SK-N-SH treated with all-trans-retinoic acid at 6 μM for 48 hours (cell line): ENCODE results near the gene ETV4.

Experiments
- CREB5 ChIP-seq: fragments of 250-450 bp; sonication (Bioruptor Pico); IDR thresholded peaks from 2 replicates; pipeline ENCODE4 v1.5.1; 2020; ENCODE audit warnings: low read depth, mild to moderate bottlenecking, moderate library complexity
- CSRNP3 ChIP-seq: fragments of 250-450 bp; sonication (Bioruptor Pico); IDR thresholded peaks from 2 replicates; pipeline ENCODE4 v1.5.1; 2021; ENCODE audit warnings: mild to moderate bottlenecking, moderate library complexity
- ESRRG ChIP-seq: fragments of 250-450 bp; sonication (Bioruptor Pico); IDR thresholded peaks from 2 replicates; pipeline ENCODE4 v1.6.1; 2021; ENCODE audit warnings: mild to moderate bottlenecking
- GLIS3 ChIP-seq: fragments of 250-450 bp; sonication (Bioruptor Pico); IDR thresholded peaks from 2 replicates; pipeline ENCODE4 v1.5.0; 2020; ENCODE audit warnings: mild to moderate bottlenecking, moderate library complexity
- PATZ1 ChIP-seq: fragments of 250-450 bp; sonication (Bioruptor Pico); IDR thresholded peaks from 2 replicates; pipeline ENCODE4 v1.8.0; 2020; ENCODE audit warnings: mild to moderate bottlenecking, moderate library complexity, borderline replicate concordance
- RARB ChIP-seq: fragments of 250-450 bp; sonication (Bioruptor Pico); IDR thresholded peaks from 2 replicates; pipeline ENCODE4 v1.8.0; 2021; ENCODE audit warnings: mild to moderate bottlenecking, moderate library complexity
- TCF4 ChIP-seq: fragments of 250-450 bp; sonication (Bioruptor Pico); IDR thresholded peaks from 2 replicates; pipeline ENCODE4 v1.8.0; 2021; ENCODE audit warnings: mild to moderate bottlenecking, moderate library complexity, borderline replicate concordance
- ZFP3 ChIP-seq: fragments of 250-450 bp; sonication (Bioruptor Pico); IDR thresholded peaks from 2 replicates; pipeline ENCODE4 v1.5.0; 2020; ENCODE audit warnings: mild to moderate bottlenecking, moderate library complexity
- ZNF70 ChIP-seq: fragments of 450-650 bp; formaldehyde crosslinking; IDR thresholded peaks from 2 replicates; pipeline ENCODE4 v1.5.0; 2020; ENCODE audit warnings: mild to moderate bottlenecking, moderate library complexity
- ZNF8 ChIP-seq: fragments of 450-650 bp; formaldehyde crosslinking; IDR thresholded peaks from 2 replicates; pipeline ENCODE4 v1.5.0; 2020; ENCODE audit warnings: mild to moderate bottlenecking, moderate library complexity

- TF ChIP-seq TCF4 (CRISPR knock-in tag): no peak
- TF ChIP-seq PATZ1 (CRISPR knock-in tag): no peak
- no peak for TF ChIP-seq CREB5
- no peak for TF ChIP-seq RARB (CRISPR knock-in tag)
- no peak for TF ChIP-seq ESRRG (CRISPR knock-in tag)
- TF ChIP-seq CSRNP3 (CRISPR knock-in tag): no peak
- TF ChIP-seq GLIS3: no peak
- TF ChIP-seq ZNF8 (CRISPR knock-in tag): no peak
- no peak for TF ChIP-seq ZNF70 (CRISPR knock-in tag)
- TF ChIP-seq ZFP3 (CRISPR knock-in tag): no peak
These were observed 62.2 kb downstream of the ETV4 start, which contains the start of gene DHX8 for GRCh38 chr17:43483674-43484551.
